DND-41 (cell line): ENCODE measurements around the gene GUCY1A1.

Experiments
- CTCF ChIP-seq: IDR thresholded peaks from 2 replicates; pipeline ENCODE4 v1.5.1; 2012; ENCODE audit warnings: borderline replicate concordance, low read length, moderate library complexity, mild to moderate bottlenecking; ENCODE audit not compliant: poor library complexity, severe bottlenecking; ENCODE audit errors: extremely low read depth
- EZH2 ChIP-seq: IDR thresholded peaks from 3 replicates; pipeline ENCODE4 v1.6.1; 2012; ENCODE audit warnings: borderline replicate concordance, low read depth, mild to moderate bottlenecking, moderate library complexity, low read length, inconsistent platforms; ENCODE audit not compliant: severe bottlenecking

DNA sequence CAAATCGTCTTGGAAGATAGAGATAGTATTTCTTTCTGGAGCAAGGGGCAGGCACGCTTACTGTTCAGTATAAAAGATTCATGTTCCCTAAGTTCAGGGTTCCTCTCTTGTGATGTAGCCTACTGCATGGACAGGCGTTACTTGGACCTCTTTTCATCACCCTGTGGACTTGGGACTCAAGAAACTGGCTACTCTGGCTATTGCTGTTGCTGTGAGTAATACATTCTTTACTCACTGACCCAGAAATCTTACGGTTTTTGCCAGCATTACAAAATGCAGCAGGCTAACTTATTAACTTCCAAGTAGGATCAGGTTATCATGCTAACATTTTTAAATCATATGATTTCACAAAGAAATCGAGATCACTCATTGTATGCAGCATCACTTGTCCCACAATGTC lies 79.3 kb downstream of the GUCY1A1 start:
- TF ChIP-seq CTCF (no peak), EZH2 (no peak)
